NCI-H524 treated with DMSO at 0.1 percent for 48 hours (cell line): ENCODE measurements around the gene SPATA16.
"Not testable (repeated sequence)": the region's sequence is repeated elsewhere in the genome, so short reads cannot be mapped to it uniquely, and the experiment has no call there.

Source experiments
- DNase-seq: peaks from one replicate; lab custom pipeline; 2025; lab: John Stamatoyannopoulos, UW

Gene SPATA16

DNA sequence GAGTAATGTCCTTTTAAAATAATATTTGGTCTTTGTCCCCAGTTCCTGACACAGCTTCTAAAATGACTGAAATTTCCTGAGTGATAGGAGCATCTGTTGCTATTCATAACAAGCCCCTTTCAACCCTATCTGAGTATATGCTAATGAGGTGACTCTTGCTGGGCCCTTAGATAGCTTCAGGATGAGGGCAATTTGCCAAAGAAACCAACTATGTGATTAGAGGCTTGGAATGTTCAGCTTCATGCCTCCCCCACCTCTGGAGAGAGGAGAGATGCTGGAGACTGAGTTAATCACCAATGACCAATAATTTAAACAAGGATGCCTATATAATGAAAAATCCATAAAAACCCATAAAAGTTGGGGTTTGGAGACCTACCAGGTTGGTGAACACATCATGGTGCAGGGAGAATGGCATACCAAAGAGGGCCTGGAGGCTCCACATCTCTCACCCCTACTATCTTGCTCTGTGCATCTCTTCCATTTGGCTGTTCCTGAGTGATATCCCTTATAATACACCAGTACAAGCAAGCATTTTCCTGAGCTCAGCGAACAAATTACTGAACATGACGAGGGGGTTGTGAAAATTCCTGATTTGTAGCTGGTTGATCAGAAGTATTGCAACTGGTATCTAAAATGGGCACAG, 201.3 kb downstream of the SPATA16 start:
- DNase-seq: peak; percentile 36

- DNase-seq: no peak
Observed at GRCh38 chr3:172938788-172939187, 202.2 kb downstream of the SPATA16 start.

DNA sequence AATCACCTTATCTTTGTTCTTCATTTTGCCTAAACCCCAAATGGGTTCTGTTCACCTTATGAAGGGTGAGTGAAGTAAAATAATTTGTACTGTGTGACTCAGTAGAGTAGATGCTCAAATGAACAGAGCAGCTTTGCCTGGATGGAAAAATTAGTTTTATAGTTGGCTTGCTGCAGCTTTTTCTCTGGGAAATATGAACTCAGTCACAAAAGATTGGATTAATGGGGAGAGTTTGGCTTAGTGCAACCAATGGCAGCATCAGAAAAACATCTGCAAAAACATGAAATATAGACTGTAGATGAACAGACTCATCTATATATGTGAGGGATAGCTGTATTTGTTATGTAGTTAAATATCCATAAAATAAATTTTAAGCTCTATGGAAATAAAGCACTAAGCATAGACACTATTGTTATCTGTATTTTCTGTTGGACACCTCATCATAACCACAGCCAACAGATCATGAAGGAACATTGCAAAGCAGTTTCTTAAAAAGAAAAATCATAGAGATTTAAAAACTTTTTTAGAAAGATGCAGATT, 209.2 kb downstream of the SPATA16 start:
- no peak for DNase-seq

- DNase-seq: no peak
Observed at GRCh38 chr3:172929451-172929850, 211.6 kb downstream of the SPATA16 start.

- DNase-seq: no peak
Observed at GRCh38 chr3:172924546-172924945, 216.5 kb downstream of the SPATA16 start.

- no peak for DNase-seq
Observed at GRCh38 chr3:172919297-172919683, 221.7 kb downstream of the SPATA16 start.

DNA sequence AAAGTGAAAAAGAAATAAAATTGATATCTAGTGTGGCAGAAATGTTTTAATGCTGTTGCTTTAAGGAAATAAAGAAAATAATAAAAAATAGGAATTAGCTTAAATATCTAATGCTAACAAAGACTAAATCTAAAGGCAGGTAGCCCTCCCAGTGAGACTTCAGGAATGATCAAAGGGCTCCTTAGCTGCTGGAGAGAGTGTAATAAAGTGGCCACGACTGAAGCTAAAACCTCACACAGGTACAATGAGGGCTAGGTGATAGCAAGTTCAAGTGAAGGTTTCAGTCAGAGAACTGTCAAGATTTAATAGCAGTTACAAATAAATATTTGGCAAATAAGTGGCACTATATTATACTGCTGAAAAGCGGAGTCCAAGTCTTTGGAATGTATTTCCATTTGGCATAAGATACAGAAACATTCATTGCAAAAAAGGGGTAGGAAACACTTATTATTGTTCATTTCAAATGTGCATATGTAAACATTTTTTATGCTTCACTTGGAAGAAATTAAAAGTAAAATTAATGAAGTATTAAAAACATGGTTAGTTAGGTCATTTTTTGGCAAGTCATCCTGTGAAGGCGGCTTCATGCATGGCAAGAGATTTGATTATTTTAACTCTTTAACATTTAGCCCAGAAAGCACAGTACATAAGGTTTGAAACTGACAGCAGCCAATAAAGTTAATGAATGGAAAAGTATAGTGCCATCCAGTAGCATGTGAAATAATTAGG, 222.3 kb downstream of the SPATA16 start:
- DNase-seq: no peak

DNA sequence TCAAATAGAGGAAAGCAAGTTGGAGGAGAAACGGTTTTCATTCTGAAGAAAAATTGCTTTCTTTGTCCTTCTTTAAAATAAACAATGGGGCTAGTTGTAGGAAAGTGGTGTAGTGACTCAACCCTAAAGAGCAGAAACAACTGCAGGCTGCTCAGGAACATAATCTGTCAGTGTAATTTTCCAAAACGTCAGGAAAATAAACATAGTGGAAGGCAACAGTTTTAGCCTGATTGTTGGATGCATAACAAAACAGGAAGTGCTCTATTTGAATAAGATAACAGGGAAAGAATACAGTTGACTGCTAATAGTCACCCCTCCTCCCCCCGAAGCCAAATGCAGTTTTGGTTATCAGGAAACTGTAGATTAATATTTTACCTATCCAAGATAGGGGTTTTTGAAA, 222.9 kb downstream of the SPATA16 start:
- DNase-seq: no peak

- no peak for DNase-seq
Observed at GRCh38 chr3:172915911-172916514, 225.0 kb downstream of the SPATA16 start.

DNA sequence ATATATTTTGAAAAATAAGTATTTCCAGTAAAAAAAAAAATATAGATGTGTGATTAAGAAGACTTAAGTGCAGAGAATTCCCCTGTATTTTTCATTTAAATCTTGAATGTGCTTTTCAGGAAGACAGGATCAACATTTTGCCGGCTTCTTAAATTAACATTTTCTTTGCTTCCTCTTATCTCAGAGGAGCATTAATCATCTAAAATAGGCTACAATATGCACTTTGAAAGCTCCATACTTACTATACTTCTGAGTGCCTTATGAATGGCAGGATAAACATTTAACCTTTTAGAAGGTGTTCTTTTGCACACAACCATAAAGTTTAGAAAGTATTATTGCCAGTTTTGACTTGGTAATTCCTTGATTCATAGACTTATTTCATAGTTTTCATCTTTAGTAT, 226.2 kb downstream of the SPATA16 start:
- no peak for DNase-seq

DNA sequence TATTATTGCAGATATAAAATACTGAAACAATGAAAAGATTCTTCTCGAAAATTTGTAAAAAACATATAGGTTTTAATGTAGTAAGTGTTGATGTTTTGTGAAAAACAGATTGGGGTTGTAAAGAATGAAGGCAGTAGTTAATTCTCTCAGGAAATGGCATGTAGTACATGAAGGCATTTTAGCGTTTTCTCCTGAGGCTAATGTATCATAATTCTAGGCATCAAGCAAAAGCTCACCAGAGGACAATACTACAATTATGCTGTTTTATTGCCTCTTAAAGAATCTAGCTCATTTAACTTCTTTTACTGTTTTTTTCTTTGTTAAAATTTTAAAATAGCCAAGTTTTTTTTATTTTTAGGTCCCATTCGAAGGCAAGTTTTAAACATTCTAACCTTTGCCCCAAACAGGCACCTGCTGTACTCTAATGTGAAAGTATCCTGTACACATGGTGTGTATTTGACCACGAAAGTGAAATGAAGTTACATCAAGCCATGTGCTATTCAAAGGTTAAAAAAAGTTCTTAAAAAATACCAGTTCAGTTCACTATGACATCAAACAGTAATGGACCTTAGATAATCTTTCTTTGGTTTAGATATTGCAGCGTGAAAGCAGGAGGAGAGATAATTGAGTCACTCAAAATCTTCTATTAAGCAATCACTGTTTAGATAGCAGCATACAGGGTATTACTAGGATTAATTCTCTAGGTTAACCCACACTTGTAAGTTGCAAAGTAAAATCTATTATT, 227.0 kb downstream of the SPATA16 start:
- DNase-seq: no peak

DNA sequence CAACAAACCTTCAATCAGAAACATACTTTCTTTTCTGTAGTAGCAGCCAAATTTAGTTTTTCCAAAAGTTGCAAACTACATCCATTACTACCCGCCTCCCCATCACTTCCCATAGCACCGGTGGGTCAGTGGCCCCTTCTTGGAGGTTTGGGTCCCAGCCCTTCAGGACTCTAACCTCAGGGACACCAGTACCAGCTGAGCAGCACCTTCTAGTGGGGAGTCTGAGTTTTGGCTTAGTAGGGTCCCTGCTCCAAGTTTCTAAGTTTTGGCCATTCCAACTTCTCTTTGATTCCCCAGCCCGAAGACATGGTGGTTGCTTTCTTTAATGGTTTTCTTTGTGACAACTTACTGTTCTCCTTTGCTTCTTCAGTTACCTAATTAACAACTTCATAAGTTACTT, 229.9 kb downstream of the SPATA16 start:
- no peak for DNase-seq

GRCh38 chr3:172908771-172909270, 232.2 kb downstream of the SPATA16 start:
- DNase-seq: no peak

DNA sequence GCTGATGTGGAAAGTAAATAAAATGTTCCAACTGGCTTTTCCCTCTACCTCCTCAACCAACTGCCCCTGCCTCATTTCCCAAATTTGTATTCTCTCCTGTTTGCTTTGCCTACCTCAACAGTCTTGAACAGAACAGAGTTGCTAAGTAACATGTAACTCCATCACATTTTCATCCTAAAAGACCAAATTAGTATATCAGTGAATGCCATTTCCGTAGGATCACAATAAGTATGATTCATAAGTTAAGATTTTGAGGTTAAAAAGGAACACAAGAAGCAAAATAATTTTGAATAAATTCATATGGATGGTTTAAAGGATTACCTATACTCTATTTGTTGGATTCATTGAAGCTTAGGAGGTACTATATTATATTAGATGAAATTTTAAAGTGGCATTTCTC, 235.6 kb downstream of the SPATA16 start:
- DNase-seq: no peak

DNA sequence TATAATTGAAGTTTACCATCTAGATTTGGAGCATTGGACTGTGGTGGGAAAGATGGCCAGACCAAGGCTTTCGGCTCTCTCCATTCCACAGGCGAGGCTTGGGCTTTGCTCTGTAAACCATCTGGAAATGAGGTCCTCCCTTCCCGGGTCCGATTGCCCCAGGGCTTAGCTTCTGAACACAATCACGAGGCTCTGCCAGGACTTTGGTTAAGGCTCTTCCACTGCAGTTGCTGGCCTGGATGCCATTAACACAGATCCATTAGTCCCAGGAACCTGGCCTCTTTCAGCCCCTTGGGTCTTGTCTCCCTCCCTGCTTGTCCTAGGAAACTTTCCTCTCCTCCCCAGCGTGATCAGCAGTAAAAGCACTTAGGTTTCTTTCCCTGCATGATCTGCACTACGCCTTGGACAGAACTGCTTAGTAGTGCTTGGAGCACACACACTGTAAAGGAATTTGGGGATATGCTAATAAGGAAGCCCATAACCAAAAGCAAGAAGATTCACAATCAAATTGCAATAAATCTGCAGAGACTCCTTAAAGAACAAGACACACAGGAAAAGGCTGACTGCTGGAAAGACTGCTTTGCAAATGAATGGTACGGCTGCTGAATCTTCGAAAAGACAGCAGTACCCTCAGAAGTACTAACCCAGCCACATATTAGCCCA, 236.2 kb downstream of the SPATA16 start:
- DNase-seq: no peak

DNA sequence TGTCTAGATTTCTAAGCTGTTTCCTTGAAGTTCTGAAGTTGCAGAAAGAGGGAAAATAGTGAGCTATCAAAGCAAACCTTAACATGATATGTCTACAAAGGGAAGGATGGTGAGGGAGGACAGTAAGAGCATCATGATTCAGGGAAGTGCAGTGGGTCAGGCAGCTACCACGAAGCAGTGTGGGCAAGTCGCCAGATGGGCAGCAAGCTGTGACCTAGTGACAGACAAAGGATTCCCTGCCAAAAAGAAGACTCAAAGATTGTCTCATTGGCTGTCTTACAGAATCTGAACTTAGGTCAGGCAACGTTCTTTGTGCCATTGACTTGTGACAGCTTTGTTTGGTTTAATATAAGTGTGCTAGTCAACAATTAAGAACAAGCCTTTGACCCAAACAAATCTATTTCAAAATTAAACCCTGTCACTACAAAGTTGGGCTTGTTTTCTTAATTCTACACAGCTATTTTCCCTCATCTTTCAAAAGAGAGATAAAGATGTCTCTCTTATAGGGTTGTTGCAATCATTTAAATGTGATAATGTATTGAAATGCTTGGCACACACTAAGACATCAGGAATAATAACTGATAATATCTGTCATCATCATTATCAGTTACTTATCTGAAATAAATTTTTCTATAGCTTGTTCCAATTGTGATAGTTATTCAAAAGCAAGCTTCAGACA, 237.3 kb downstream of the SPATA16 start:
- no peak for DNase-seq

DNA sequence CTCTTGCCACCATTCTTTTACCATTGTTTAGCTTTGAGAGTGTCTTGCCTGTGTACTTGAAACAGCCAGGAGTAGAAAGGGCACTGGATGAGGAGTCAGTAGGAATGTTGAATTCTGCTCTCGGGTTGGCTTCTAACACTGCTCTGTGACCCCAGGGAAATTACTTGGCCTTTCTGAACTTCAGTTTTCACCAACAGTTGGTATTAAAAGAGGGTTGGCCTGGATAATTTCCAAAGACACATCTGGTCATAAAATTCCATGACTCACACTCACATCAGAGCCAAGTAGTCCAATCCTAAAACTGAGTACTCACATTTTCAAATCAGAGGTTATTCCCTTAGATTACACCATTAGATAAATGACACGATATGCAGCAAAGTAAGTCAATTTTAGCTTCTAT, 248.9 kb downstream of the SPATA16 start:
- no peak for DNase-seq

DNA sequence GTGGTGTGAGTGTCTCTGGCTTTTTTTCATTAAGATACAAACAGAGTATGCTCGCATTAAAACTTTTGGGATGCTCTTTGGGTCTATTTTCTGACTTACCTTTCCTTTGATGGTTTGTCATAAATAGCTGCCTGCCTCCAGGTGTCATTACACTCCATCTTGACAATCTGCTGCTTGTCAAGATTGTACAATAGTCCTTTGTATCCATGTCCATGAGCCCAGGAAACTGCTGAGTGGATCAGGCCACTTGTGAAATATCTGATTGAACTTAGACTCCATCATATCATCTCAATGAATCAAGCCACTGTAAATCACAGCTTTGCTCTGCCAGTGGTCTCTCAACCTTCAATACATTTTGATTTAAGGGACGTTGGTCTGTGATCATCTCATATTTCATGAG, 255.3 kb downstream of the SPATA16 start:
- DNase-seq: no peak

DNA sequence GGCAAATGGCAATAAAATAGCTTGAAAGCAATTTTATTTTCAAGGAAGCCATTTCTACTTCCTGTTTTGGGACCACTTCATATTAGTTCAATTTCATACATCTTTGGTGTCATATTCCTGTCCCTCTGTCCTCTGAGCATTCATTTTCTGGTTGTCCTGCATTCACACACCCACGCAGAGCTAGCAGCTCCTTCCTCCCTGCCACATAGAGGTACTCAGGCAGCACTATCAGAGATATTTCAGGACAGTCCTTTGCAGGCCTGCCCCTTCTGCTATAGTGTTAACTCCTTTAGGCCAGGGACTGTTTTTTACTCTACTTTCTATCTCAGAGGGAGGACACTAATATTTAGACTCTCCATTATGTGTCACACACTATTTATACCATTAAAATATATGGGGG, 258.5 kb downstream of the SPATA16 start:
- no peak for DNase-seq

GRCh38 chr3:172879381-172879780, 261.7 kb downstream of the SPATA16 start:
- DNase-seq: not testable (repeated sequence)

DNA sequence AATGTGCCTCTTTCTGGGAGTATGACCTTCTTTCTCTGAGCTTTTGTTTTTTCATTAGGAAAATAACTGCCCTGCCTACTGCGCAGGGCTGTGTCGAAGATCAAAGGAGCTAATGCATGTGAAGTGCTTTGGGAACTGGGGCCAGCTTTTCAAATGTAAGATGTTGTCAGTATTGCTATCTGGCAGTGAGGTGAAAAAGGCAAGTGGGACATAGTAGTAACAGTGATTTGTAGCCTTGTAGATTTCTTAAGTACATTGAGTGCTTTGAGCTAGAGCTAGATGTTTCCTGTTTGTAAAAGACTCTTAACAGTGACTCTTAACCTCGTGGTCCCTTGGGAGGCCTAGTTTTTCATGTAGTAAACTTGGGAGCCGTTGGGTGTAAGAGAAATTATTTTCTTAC, 264.0 kb downstream of the SPATA16 start:
- no peak for DNase-seq
